ENCODE measurements around the gene CEP192. TPM values are rescaled to one million over a fixed set of nuclear protein-coding genes. Genes with fewer than 3 reads are reported as not detected.

Gene CEP192
- total RNA-seq, 4 donors from 2014 or later = 35.3 to 80.3 (median 66.6) TPM

GRCh38 chr18:13164406-13164805, 173.2 kb downstream of the CEP192 start:
- Histone ChIP-seq H3K27me3 (no peaks in the 10 kb centered on the region), H3K27ac (no peak overlapping the region), H3K4me1 (no peaks in the 10 kb centered on the region), H3K9me3 (peaks cover 0 to 2% of the 10 kb centered on the region in 2 donors), H3K36me3 (no peaks in the 10 kb centered on the region), H3K4me3 (no peak overlapping the region)
- intact Hi-C loops (cut with DNase I; ENCODE audit: low total_unique reads) = no loop called here
- TF ChIP-seq CTCF (IDR thresholded peaks at IDR 0.05) (no peak), POLR2A (IDR thresholded peaks at IDR 0.05) (no peak)
- no peak for DNase-seq

- Histone ChIP-seq H3K4me3 (no peak overlapping the region), H3K9me3 (peaks cover 0 to 2% of the 10 kb centered on the region in 2 donors), H3K27me3 (no peaks in the 10 kb centered on the region), H3K4me1 (no peaks in the 10 kb centered on the region), H3K27ac (no peak overlapping the region), H3K36me3 (no peaks in the 10 kb centered on the region)
- intact Hi-C loops (cut with DNase I; ENCODE audit: low total_unique reads) = no loop called here
- DNase-seq = no peak
- TF ChIP-seq POLR2A (IDR thresholded peaks at IDR 0.05) (no peak), CTCF (IDR thresholded peaks at IDR 0.05) (no peak)
Observed at GRCh38 chr18:13165636-13166423, 174.7 kb downstream of the CEP192 start.

- TF ChIP-seq POLR2A (IDR thresholded peaks at IDR 0.05) (no peak), CTCF (IDR thresholded peaks at IDR 0.05) (no peak)
- DNase-seq = no peak
- Histone ChIP-seq H3K36me3 (no peaks in the 10 kb centered on the region), H3K27ac (no peak overlapping the region), H3K27me3 (no peaks in the 10 kb centered on the region), H3K9me3 (no peaks in the 10 kb centered on the region), H3K4me1 (no peaks in the 10 kb centered on the region), H3K4me3 (no peak overlapping the region)
- intact Hi-C loops (cut with DNase I; ENCODE audit: low total_unique reads) = no loop called here
Observed at GRCh38 chr18:13173578-13174145, 182.5 kb downstream of the CEP192 start.

Other genes starting within 250 kb of the CEP192 start
- gene PTPN2, start 107.1 kb upstream of the CEP192 start, total RNA-seq = 10 to 100 TPM; 22.9 to 57.6 (median 37.5) TPM
- gene SEH1L, start 43.4 kb upstream of the CEP192 start, total RNA-seq = 10 to 100 TPM; 14.4 to 53.8 (median 46.4) TPM
- 10 to 100 TPM; 23.8 to 82.2 (median 39.3) TPM for gene LDLRAD4, start 227.4 kb downstream of the CEP192 start, total RNA-seq

All from uterus (tissue), 4 donors.